Osteoblast (primary cell): ENCODE results near the gene ATP2B2. TPM values are rescaled to one million over a fixed set of nuclear protein-coding genes. Genes with fewer than 3 reads are reported as not detected.
A peak's percentile ranks its signal among the peaks of the same experiment; 100 is the strongest.

Experiments
- DNase-seq: peaks from one replicate; pipeline ENCODE4 v3.0.0; 2011; ENCODE audit warnings: low spot score, mixed read lengths; ENCODE audit not compliant: insufficient read length; ENCODE audit errors: missing footprints
- H2AFZ ChIP-seq: 2 replicates; pipeline ENCODE4 v1.6.0; 2011; ENCODE audit warnings: mild to moderate bottlenecking, low read length
- H3K27ac ChIP-seq: 2 replicates; pipeline ENCODE4 v1.5.1; 2011; ENCODE audit warnings: mild to moderate bottlenecking, low read depth, low read length, moderate library complexity
- H3K27me3 ChIP-seq: 2 replicates; pipeline ENCODE4 v1.6.0; 2012; ENCODE audit warnings: mild to moderate bottlenecking, control low read depth, inconsistent platforms, low read length, moderate library complexity; ENCODE audit not compliant: insufficient read depth
- H3K36me3 ChIP-seq: 2 replicates; pipeline ENCODE4 v1.5.1; 2011; ENCODE audit warnings: mild to moderate bottlenecking, low read length, control low read depth, moderate library complexity; ENCODE audit not compliant: insufficient read depth
- H3K4me1 ChIP-seq: 2 replicates; pipeline ENCODE4 v1.5.1; 2011; ENCODE audit warnings: mild to moderate bottlenecking, low read length, control low read depth, moderate library complexity; ENCODE audit not compliant: insufficient read depth
- H3K4me2 ChIP-seq: 2 replicates; pipeline ENCODE4 v1.6.0; 2011; ENCODE audit warnings: mild to moderate bottlenecking, low read length; ENCODE audit not compliant: insufficient read depth
- H3K4me3 ChIP-seq: fragments of 200-600 bp; sonication (generic); 3 replicates; pipeline ENCODE4 v1.5.1; 2012; ENCODE audit warnings: mild to moderate bottlenecking, low read length, inconsistent platforms; ENCODE audit not compliant: insufficient read depth
- H3K79me2 ChIP-seq: 2 replicates; pipeline ENCODE4 v1.6.0; 2012; ENCODE audit warnings: mild to moderate bottlenecking, low read length, control low read depth, inconsistent platforms; ENCODE audit not compliant: insufficient read depth
- H3K9me3 ChIP-seq: 2 replicates; pipeline ENCODE4 v1.5.1; 2011; ENCODE audit warnings: low read depth, low read length, control low read depth
- H4K20me1 ChIP-seq: 2 replicates; pipeline ENCODE4 v1.6.0; 2012; ENCODE audit warnings: mild to moderate bottlenecking, low read length, control low read depth; ENCODE audit not compliant: insufficient read depth
- total RNA-seq: library from RNA; depleted of rRNA; stranded (reverse); fragments of >200 nt; gene quantifications from 2 replicates; pipeline ENCODE4 v1.2.3, GENCODE V29; 2012
- TF ChIP-seq, protein P1 (sequence below): IDR thresholded peaks from 2 replicates; pipeline ENCODE4 v1.5.1; 2011; ENCODE audit warnings: mild to moderate bottlenecking, low read depth, low read length, moderate library complexity; ENCODE audit errors: extremely low read depth

Gene ATP2B2
- total RNA-seq, 1 donor: not detected

DNA sequence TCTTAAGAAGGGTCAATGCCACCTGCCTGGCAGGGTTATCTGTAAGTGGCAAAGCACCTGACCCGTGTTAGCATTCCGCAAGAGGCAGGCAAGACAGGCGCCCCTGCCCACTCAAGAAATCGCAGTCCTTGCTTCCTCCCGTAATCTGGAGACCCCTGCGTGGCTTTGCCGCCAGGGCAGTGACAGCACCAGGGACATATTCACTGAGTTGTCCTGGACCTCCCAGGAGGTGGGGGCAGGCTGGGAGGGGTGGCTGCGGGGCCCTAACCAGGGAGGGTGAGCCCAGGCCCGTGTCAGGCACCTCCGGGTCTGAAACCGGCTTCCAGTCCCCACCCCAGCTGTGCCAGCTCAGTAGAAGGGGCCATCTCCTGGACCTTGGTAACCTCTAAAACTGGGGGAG lies 168.6 kb downstream of the ATP2B2 start:
- no peaks in the 10 kb centered on the region for H3K36me3 ChIP-seq
- TF ChIP-seq, protein P1, sequence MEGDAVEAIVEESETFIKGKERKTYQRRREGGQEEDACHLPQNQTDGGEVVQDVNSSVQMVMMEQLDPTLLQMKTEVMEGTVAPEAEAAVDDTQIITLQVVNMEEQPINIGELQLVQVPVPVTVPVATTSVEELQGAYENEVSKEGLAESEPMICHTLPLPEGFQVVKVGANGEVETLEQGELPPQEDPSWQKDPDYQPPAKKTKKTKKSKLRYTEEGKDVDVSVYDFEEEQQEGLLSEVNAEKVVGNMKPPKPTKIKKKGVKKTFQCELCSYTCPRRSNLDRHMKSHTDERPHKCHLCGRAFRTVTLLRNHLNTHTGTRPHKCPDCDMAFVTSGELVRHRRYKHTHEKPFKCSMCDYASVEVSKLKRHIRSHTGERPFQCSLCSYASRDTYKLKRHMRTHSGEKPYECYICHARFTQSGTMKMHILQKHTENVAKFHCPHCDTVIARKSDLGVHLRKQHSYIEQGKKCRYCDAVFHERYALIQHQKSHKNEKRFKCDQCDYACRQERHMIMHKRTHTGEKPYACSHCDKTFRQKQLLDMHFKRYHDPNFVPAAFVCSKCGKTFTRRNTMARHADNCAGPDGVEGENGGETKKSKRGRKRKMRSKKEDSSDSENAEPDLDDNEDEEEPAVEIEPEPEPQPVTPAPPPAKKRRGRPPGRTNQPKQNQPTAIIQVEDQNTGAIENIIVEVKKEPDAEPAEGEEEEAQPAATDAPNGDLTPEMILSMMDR: no peak
- H3K27ac ChIP-seq: no peak overlapping the region
- H2AFZ ChIP-seq: no peak overlapping the region
- H3K4me1 ChIP-seq: no peaks in the 10 kb centered on the region
- peaks cover 19% of the 10 kb centered on the region for H3K27me3 ChIP-seq
- no peak overlapping the region for H3K4me2 ChIP-seq
- peak; percentile 21 for DNase-seq
- H3K79me2 ChIP-seq: no peaks in the 10 kb centered on the region
- H3K9me3 ChIP-seq: no peaks in the 10 kb centered on the region
- no peaks in the 10 kb centered on the region for H4K20me1 ChIP-seq
- no peak overlapping the region for H3K4me3 ChIP-seq

DNA sequence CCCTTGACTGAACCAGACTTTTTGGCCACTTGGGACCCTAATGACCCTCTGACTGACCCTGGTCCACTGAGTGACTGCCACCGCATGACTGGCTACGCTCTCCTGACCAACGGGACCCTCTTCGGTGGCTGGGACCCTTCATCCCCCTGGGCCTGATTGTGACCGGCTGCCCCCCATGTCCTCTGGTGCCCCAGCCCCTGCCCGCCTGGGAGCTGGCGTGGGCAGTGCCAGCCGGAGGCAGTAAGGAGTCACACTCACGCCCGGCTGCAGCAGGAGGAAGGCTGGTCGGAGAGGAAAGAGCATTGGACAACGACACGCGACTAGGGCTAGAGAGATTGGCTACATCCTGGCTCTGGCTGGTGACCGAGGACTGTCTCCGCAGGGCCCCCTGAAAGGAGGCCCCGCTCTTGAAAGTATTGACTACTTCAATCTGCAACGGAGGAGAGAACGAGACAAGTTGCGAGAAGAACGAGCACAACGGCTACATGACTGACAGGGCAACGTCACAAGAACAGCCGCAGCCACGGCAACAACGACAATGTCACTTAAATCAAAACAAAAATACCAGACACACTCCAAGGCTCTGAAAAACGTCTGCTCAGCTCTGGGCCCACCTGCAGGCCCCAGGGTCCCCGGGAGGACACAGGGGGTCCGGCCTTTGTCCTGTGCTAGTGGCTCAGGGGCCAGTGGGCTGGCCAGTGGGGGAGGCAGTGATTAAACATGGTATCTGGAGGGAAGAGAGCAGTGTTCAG lies 169.3 kb downstream of the ATP2B2 start:
- Histone ChIP-seq H4K20me1 (no peaks in the 10 kb centered on the region), H3K27me3 (peaks cover 25% of the 10 kb centered on the region), H2AFZ (no peak overlapping the region), H3K27ac (no peak overlapping the region), H3K36me3 (no peaks in the 10 kb centered on the region), H3K4me2 (no peak overlapping the region), H3K9me3 (no peaks in the 10 kb centered on the region), H3K79me2 (no peaks in the 10 kb centered on the region), H3K4me1 (no peaks in the 10 kb centered on the region), H3K4me3 (no peak overlapping the region)
- TF ChIP-seq, protein P1: no peak
- DNase-seq: peak; percentile 18

DNA sequence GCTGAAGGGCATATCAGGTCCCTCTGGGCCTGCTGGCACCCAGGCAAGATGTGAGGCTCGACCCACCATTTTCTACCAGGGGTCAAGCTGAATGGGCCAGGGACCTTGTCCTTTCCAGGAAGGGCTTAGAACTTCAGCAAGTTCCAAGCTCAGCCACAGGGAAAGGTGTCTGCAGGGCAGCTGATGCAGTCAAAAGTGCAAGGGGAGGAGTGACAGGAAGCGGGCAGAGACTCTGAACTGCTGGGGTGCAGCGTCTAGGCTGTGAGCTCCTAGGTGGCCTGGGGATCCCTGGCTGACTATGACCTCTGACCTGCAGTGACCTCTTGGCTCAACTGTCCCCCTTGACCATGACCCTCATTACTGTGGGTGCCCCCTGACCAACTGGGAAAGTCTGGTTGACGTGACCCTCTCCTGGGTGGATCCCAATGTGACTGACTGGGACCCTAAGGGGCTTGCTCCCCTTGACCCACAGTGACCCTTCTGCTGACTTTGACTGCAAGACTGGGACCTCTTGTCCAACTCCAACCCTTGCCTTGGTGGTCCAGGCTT lies 170.1 kb downstream of the ATP2B2 start:
- H3K79me2 ChIP-seq: no peaks in the 10 kb centered on the region
- TF ChIP-seq, protein P1: no peak
- no peaks in the 10 kb centered on the region for H3K36me3 ChIP-seq
- H3K27me3 ChIP-seq: peaks cover 32% of the 10 kb centered on the region
- no peak overlapping the region for H3K4me2 ChIP-seq
- peak; percentile 50 for DNase-seq
- H3K9me3 ChIP-seq: no peaks in the 10 kb centered on the region
- H2AFZ ChIP-seq: no peak overlapping the region
- H3K4me3 ChIP-seq: no peak overlapping the region
- no peak overlapping the region for H3K27ac ChIP-seq
- no peaks in the 10 kb centered on the region for H4K20me1 ChIP-seq
- no peaks in the 10 kb centered on the region for H3K4me1 ChIP-seq

DNA sequence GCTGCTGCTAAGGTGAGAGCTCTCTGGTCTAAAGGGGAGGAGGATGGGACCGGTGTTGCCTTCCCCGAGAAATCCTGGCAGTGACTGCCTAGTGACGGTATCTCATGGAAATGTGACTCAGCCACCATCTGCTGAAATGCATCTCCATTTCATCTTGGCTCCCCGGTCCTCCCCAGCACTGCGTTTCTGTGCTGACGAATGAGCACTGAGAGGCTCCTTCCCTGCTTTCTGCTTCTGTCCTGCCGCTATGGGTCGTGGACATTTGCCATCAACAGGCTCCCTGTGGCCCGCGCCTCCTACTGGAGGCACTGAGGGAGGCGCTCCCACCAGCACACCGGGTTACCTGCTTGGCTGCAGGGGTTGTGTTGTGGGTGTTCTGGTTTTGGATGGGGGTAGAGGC lies 170.9 kb downstream of the ATP2B2 start:
- no peaks in the 10 kb centered on the region for H3K4me1 ChIP-seq
- no peaks in the 10 kb centered on the region for H3K9me3 ChIP-seq
- no peak overlapping the region for H3K27ac ChIP-seq
- peak overlapping the region; percentile 59 for H2AFZ ChIP-seq
- no peaks in the 10 kb centered on the region for H4K20me1 ChIP-seq
- H3K79me2 ChIP-seq: no peaks in the 10 kb centered on the region
- H3K4me3 ChIP-seq: no peak overlapping the region
- no peak overlapping the region for H3K4me2 ChIP-seq
- no peaks in the 10 kb centered on the region for H3K36me3 ChIP-seq
- H3K27me3 ChIP-seq: peaks cover 40% of the 10 kb centered on the region
- peak; percentile 95 for DNase-seq
- TF ChIP-seq, protein P1: peak; percentile 29
